ENCODE results near the gene PPP1R2. TPM values are rescaled to one million over a fixed set of nuclear protein-coding genes. Genes with fewer than 3 reads are reported as not detected.

Gene PPP1R2
- total and polyA plus RNA-seq, 2 of the 13 experiments (the other 11 are each of a cell fraction or from before 2014, with no cell fraction given), result 36.5 to 86.5 TPM

DNA sequence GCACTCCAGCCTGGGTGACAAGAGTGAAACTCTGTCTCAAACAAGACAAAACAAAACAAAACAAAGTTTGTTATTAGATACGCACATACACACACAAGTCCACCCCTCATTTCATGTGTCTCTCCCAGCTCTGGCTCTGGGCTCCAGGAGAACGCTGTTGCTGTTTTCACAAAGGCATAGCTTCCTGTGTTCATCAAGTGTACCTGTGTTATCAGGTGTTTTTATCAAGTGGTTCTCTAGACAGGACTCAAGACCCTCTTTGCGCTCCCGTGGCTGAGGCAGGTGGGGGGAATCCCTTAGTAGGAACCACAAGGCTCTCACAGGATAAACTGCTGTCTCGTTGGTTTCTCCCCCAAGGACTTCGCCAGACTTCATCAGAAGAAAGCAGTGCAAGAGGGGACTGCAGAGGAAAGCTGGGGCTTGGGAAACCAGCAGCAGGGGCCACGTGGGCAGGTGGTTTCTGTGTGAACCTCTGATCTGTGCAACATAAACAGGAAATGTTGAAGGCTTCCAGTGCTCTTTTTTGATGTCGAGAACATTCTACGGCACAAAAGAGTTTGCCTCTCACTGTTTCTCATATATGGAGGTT, 6.9 kb upstream of the PPP1R2 start (continued):
- TF ChIP-seq ZNF777 (CRISPR knock-in tag; IDR thresholded peaks at IDR 0.05) (0 out of 2 replicates have a peak, but pooled peaks have one; percentile 25), SOX5 (CRISPR knock-in tag; IDR thresholded peaks at IDR 0.05; ENCODE audit: borderline replicate concordance) (peak; percentile 67; the same call in 1 of the 2 replicates), MXI1 (IDR thresholded peaks at IDR 0.05; ENCODE audit: borderline replicate concordance, low read depth, low read length) (peak; percentile 36; the same call in 1 of the 3 replicates), CCAR2 (optimal IDR thresholded peaks at IDR 0.05; ENCODE audit: low read depth, low read length) (no peak), ZBTB3 (CRISPR knock-in tag; IDR thresholded peaks at IDR 0.05; ENCODE audit: borderline replicate concordance, low read depth) (no peak), MXD4 (CRISPR knock-in tag; IDR thresholded peaks at IDR 0.05) (0 out of 2 replicates have a peak, but pooled peaks have one; percentile 32), ZFP37 (CRISPR knock-in tag; IDR thresholded peaks at IDR 0.05; ENCODE audit: borderline replicate concordance) (peak; percentile 95; the same call in 1 of the 2 replicates), ZMAT3 (CRISPR knock-in tag; conservative IDR thresholded peaks at IDR 0.05) (0 out of 2 replicates have a peak, but pooled peaks have one; percentile 34), ZFP90 (CRISPR knock-in tag; IDR thresholded peaks at IDR 0.05; ENCODE audit: borderline replicate concordance) (no peak), KAT8 (CRISPR knock-in tag; IDR thresholded peaks at IDR 0.05) (peak; percentile 51), ZNF790 (CRISPR knock-in tag; IDR thresholded peaks at IDR 0.05; ENCODE audit: borderline replicate concordance) (no peak), ASH2L (IDR thresholded peaks at IDR 0.05; ENCODE audit: insufficient read length, low read depth, low read length) (no peak), NFKB2 (CRISPR knock-in tag; IDR thresholded peaks at IDR 0.05; ENCODE audit: borderline replicate concordance) (0 out of 2 replicates have a peak, but pooled peaks have one; percentile 31), RXRB (CRISPR knock-in tag; IDR thresholded peaks at IDR 0.05; ENCODE audit: borderline replicate concordance) (peak; percentile 50), MAF1 (CRISPR knock-in tag; IDR thresholded peaks at IDR 0.05; ENCODE audit: borderline replicate concordance) (no peak), HOXD1 (CRISPR knock-in tag; IDR thresholded peaks at IDR 0.05) (0 out of 2 replicates have a peak, but pooled peaks have one; percentile 41), ZNF331 (CRISPR knock-in tag; IDR thresholded peaks at IDR 0.05) (0 out of 2 replicates have a peak, but pooled peaks have one; percentile 16), ZNF232 (CRISPR knock-in tag; IDR thresholded peaks at IDR 0.05; ENCODE audit: borderline replicate concordance) (peak; percentile 87)
- TF ChIP-seq, protein P1, sequence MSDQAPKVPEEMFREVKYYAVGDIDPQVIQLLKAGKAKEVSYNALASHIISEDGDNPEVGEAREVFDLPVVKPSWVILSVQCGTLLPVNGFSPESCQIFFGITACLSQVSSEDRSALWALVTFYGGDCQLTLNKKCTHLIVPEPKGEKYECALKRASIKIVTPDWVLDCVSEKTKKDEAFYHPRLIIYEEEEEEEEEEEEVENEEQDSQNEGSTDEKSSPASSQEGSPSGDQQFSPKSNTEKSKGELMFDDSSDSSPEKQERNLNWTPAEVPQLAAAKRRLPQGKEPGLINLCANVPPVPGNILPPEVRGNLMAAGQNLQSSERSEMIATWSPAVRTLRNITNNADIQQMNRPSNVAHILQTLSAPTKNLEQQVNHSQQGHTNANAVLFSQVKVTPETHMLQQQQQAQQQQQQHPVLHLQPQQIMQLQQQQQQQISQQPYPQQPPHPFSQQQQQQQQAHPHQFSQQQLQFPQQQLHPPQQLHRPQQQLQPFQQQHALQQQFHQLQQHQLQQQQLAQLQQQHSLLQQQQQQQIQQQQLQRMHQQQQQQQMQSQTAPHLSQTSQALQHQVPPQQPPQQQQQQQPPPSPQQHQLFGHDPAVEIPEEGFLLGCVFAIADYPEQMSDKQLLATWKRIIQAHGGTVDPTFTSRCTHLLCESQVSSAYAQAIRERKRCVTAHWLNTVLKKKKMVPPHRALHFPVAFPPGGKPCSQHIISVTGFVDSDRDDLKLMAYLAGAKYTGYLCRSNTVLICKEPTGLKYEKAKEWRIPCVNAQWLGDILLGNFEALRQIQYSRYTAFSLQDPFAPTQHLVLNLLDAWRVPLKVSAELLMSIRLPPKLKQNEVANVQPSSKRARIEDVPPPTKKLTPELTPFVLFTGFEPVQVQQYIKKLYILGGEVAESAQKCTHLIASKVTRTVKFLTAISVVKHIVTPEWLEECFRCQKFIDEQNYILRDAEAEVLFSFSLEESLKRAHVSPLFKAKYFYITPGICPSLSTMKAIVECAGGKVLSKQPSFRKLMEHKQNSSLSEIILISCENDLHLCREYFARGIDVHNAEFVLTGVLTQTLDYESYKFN (CRISPR knock-in tag; conservative IDR thresholded peaks at IDR 0.05), result peak; percentile 31; the same call in 1 of the 2 replicates
- TF ChIP-seq, protein P2, sequence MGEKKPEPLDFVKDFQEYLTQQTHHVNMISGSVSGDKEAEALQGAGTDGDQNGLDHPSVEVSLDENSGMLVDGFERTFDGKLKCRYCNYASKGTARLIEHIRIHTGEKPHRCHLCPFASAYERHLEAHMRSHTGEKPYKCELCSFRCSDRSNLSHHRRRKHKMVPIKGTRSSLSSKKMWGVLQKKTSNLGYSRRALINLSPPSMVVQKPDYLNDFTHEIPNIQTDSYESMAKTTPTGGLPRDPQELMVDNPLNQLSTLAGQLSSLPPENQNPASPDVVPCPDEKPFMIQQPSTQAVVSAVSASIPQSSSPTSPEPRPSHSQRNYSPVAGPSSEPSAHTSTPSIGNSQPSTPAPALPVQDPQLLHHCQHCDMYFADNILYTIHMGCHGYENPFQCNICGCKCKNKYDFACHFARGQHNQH (CRISPR knock-in tag; IDR thresholded peaks at IDR 0.05), result peak; percentile 79
- TF ChIP-seq, protein P3, sequence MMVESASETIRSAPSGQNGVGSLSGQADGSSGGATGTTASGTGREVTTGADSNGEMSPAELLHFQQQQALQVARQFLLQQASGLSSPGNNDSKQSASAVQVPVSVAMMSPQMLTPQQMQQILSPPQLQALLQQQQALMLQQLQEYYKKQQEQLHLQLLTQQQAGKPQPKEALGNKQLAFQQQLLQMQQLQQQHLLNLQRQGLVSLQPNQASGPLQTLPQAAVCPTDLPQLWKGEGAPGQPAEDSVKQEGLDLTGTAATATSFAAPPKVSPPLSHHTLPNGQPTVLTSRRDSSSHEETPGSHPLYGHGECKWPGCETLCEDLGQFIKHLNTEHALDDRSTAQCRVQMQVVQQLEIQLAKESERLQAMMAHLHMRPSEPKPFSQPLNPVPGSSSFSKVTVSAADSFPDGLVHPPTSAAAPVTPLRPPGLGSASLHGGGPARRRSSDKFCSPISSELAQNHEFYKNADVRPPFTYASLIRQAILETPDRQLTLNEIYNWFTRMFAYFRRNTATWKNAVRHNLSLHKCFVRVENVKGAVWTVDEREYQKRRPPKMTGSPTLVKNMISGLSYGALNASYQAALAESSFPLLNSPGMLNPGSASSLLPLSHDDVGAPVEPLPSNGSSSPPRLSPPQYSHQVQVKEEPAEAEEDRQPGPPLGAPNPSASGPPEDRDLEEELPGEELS (CRISPR knock-in tag; IDR thresholded peaks at IDR 0.05), result peak; percentile 39; the same call in 1 of the 2 replicates
- TF ChIP-seq, protein P4, sequence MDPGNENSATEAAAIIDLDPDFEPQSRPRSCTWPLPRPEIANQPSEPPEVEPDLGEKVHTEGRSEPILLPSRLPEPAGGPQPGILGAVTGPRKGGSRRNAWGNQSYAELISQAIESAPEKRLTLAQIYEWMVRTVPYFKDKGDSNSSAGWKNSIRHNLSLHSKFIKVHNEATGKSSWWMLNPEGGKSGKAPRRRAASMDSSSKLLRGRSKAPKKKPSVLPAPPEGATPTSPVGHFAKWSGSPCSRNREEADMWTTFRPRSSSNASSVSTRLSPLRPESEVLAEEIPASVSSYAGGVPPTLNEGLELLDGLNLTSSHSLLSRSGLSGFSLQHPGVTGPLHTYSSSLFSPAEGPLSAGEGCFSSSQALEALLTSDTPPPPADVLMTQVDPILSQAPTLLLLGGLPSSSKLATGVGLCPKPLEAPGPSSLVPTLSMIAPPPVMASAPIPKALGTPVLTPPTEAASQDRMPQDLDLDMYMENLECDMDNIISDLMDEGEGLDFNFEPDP (CRISPR knock-in tag; conservative IDR thresholded peaks at IDR 0.05), result no peak
